CD4-positive, alpha-beta T cell treated with Interleukin-15 for 1 hour (primary cell): ENCODE measurements around the gene ZMYND19.
"Not testable (repeated sequence)": the region's sequence is repeated elsewhere in the genome, so short reads cannot be mapped to it uniquely, and the experiment has no call there.

Source experiments
- DNase-seq: peaks from one replicate; pipeline ENCODE4 v3.0.0-alpha.2; 2020

The ZMYND19 gene

DNA sequence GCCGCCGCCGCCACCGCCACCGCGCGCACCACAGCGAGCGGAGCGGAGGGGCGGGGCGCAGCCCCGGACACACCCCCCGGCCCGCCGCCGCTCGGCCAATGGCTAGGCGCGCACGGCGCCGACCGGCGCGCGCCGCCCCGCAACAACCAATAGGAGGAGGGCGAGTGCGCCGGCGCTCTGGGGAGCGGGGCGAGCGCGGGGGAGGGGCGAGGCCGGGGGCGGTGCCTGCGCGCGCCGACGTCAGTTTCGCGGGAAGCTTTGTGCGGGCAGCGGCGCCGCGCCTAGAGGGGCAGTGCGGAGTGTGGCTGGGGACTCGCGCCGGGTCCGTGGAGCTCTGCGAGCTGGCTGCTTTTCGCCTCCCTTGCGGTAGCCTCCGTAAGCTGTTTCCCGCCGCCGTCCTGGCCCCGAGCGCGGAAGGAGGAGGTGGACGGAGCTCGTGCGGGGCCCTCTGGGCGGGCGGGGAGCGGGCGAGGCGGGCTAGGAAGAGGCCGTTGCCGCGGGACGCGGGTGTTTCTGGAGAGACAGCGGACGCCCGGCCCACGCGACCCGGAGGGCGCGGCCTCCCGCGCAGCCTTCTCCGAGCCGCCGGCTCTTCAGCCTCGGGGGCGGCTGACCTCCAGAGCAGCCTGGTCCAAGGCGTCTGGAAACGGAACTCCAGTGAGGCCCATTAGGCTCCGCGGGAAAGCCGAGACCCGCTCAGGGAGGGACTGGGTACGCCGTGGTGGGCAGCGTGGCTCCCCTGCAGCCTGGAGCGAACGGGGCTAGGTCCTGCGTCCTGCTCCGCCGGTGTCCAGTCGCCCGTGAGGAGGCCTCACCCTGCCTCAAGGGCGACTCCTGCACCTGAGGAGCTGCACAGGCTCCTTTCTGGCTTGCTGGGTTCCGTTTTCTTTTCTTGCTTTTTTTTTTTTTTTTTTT, at the start of gene ZMYND19:
Gene ZMYND19, minus strand, starts transcription at position 44 of the 915 bp plus-strand sequence. CDS start 249 bp downstream, outside the sequence.
- peak; percentile 88 for DNase-seq

GRCh38 chr9:137639303-137640051, 49.2 kb upstream of the ZMYND19 start:
- DNase-seq = no peak

GRCh38 chr9:137638680-137639079, 48.4 kb upstream of the ZMYND19 start:
- DNase-seq = no peak

GRCh38 chr9:137634016-137634415, 43.7 kb upstream of the ZMYND19 start:
- no peak for DNase-seq

DNA sequence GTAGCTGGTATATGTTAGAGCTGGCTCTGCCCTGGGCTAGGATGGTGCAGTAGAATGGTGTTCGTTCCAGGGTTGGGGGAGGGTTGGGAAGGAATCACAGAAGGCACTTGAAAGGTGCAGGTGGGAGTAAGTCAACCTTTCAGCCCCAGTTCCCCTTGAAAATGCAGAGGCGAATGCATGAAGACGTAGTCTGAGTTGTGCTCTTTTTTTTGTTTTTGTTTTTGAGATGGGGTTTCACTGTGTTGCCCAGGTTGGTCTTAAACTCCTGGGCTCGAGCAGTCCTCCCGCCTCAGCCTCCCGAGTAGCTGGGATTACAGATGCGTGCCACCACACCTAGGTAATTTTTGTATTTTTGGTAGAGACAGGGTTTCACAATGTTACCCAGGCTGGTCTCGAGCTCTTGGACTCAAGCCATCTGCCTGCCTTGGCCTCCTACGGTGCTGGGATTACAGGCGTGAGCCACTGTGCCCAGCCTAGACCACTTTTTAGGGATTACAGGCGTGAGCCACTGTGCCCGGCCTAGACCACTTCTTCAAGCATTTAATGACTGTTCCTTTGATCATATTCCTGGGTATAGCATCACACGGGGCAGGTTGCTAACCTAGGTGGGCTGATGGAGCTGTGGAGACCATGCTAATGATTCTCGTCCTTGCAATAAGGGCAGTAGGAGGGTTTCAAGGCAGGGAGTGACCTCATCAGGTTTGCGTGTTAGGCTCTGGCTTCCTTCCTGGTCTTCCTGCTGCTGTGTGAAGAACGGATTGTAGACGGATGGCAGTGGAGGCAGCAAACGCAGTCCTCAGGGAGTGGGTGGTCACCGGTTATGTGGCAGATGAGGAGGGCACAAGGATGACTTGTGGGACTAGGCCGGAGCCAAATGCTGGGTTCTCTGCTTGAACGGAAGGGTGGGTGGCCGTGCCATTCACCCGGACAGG, 42.2 kb upstream of the ZMYND19 start:
- no peak for DNase-seq

DNA sequence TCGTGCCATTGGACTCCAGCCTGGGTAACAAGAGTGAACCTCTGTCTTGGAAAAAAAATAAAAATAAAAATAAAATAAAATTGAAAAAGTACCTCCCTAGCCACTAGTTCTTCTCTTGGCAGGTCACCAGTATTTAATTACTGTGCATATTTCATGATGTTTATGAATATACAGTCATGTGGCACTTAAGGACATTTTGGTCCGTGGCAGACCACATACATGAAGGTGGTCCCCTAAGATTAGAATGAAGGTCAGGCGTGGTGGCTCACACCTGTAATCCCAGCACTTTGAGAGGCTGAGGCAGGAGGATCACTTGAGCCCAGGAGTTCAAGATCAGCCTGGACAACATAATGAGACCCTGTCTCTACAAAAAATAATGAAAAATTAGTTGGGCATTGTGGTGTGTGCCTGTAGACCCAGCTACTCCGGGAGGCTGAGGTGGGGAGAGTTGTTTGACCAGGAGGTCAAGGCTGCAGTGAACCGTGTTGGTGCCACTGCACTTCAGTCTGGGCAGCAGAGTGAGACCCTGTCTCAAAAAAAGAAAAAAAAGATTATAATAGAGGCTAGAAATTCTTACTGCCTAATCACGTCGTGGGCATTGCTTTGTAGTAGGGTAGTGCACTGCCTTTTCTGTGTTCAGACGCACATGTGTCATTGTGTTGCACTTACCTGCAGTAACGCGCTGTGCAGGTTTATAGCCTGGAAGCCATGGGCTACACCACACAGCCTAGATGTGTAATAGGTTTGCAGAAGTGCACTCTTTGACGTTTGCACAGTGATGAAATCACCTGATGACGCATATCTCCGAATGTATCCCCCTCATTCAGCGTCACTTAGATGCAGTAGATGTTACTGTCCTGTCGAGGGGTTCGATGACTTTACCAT, 41.3 kb upstream of the ZMYND19 start:
- no peak for DNase-seq

GRCh38 chr9:137630679-137631078, 40.4 kb upstream of the ZMYND19 start:
- DNase-seq = no peak

- no peak for DNase-seq
Measured at GRCh38 chr9:137630126-137630525, 39.8 kb upstream of the ZMYND19 start.

- DNase-seq = peak; percentile 2
Measured at GRCh38 chr9:137627406-137627805, 37.1 kb upstream of the ZMYND19 start.

DNA sequence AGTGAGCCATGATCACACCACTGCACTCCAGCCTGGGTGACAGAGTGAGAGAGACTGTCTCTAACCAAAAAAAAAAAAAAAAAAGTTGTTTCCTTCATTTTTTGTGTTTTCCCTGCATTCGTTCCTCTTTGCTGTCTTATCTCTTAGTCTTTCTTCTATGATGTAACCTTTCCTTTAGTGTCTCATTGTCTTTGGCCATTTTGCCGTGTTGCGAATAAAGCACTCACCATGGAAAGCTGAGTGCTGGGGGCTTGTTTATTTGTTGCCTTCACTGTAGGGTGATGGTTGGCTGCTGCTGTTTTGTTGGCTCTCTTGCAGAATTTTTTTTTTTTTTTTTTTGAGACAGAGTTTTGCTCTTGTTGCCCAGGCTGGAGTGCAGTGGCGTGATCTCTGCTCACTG, 36.2 kb upstream of the ZMYND19 start:
- DNase-seq = no peak

DNA sequence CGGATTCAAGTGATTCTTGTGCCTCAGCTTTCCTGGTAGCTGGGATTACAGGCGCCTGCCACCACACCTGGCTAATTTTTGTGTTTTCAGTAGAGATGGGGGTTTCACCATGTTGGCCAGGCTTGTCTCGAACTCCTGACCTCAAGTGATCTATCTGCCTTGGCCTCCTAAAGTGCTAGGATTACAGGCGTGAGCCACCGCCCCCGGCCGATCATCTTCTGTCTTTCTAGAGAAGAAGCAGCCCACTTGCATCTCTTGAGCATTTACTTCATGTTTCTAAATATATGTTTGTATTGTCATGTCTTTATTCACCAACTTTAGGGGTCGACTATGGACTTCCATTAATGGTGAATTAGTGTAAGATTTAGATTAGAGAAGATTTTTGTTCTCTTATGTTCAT, 31.9 kb upstream of the ZMYND19 start:
- DNase-seq = not testable (repeated sequence)

- no peak for DNase-seq
Measured at GRCh38 chr9:137621131-137621757, 30.9 kb upstream of the ZMYND19 start.

DNA sequence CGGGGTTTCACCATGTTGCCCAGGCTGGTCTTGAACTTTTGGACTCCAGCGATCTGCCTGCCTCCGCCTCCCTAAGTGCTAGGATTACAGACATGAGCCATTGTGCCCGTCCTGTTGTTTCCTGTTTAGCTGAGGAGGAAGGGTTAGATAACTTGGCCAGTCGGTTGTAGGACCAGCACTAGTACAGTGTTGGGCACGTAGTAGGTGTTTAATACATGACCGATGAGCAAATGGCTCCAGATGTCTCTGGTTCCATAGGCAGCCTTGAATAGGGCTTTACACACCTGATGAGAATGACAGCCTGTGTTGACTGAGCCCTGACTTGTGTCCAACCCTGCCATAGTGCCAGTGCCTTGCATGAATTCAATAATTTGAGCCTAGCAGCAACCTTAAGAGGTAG, 30.3 kb upstream of the ZMYND19 start:
- DNase-seq = no peak

DNA sequence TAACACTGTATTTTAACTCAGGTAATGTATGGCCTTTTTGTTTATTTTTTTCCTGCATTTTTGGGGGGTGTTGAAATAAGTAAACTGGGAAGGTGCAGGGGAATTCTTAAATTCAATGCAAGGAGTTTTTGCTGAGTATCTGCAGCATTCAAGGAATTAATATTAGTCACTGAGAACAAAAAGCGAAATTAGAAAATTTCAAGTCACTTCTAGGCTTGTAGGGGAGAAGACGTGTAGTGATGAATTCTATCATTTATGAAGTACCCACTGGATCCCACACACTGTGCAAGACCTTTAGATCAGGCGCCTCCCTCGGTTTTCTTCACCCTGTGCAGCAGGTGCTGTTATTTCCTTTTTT, 29.7 kb upstream of the ZMYND19 start:
- no peak for DNase-seq

- DNase-seq = no peak
Measured at GRCh38 chr9:137619240-137620047, 29.1 kb upstream of the ZMYND19 start.

DNA sequence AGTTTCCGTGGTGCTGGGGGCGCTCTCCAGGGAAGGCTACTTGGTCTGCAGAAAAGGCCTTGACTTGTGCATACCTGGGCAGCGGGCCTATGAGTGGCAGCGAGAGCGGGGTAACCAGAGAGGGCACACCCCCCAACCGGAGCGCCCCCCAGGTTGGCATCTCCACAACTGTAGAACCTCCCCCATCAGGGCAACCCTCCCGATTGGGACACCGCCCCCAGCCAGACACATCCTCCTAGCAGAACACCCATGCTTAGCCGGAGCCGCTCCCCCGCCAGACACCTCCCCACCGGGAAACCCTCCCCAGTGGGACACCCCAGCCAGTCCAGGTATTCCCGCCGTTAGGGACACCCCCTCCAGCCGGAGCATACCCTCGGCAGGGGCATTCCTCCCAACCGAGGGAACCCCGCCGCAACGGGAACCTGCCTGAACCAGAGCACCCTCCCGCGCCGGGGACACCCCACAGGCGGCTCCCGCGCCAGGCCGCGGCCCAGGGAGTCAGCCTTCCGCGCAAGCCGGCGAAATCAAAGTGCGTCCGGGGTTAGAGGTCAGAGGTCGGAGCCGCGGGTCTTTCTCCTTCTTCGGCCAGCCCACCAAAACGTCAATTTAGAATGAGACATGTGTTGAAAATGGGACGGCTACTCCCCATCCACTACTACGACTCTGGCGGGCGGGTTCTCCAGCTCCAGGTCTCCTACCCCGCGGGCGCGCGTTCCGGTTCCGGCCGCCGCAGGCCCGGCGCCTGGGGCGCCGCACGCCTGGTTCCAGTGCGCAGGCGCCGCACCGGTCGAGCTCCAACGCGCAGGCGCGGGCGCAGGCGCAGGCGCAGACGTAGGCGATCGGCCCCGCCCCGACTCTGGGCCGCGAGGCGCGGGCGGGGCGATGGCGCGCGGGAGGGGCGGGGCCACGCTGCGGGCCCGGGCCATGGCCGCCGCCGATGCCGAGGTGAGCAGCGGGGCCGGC, 28.1 kb upstream of the ZMYND19 start, which contains the start of gene EHMT1:
Gene EHMT1, plus strand, starts transcription at position 901 of the 963 bp plus-strand sequence. Its CDS starts 24 bp downstream, at position 925.
- DNase-seq = peak; percentile 87

GRCh38 chr9:137615387-137615871, 25.1 kb upstream of the ZMYND19 start:
- no peak for DNase-seq

DNA sequence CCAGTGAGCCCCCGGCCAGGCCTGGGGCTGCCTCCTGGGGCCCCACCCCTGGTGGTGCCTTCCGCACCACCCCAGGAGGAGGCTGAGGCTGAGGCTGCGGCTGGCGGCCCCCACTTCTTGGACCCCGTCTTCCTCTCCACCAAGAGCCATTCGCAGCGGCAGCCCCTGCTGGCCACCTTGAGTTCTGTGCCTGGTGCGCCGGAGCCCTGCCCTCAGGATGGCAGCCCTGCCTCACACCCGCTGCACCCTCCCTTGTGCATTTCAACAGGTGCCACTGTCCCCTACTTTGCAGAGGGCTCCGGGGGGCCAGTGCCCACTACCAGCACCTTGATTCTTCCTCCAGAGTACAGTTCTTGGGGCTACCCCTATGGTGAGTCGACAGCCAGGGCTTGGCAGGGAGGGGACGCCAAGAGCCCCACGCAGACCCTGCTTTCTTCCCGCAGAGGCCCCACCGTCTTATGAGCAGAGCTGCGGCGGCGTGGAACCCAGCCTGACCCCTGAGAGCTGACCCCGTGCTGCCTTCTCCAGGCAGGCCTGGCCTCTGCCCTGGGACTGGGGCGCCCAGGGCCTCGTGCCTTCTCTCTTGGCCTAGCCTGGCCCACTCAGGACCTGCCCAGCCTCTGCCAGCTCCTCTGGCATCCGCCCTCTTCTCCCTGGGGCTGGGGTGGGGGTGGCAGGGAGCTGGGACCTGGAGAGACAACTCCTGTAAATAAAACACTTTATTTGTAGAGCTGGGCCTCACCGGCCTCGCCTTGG, 24.5 kb upstream of the ZMYND19 start:
- DNase-seq = no peak
